HepG2 (cell line): Measurements from ENCODE around the gene SLBP. TPM values are rescaled to one million over a fixed set of nuclear protein-coding genes. Genes with fewer than 3 reads are reported as not detected.

ENCODE experiments used
- CCDC6 ChIP-seq: sonication (generic); formaldehyde crosslinking; IDR thresholded peaks from 2 replicates; pipeline ENCODE4 v1.8.1; 2022; ENCODE audit warnings: mild to moderate bottlenecking, missing genetic modification reagents, moderate library complexity
- DNMT1 ChIP-seq: sonication (generic); formaldehyde crosslinking; IDR thresholded peaks from 2 replicates; pipeline ENCODE4 v1.5.1; 2020; ENCODE audit warnings: mild to moderate bottlenecking, missing genetic modification reagents
- HOXA3 ChIP-seq: sonication (generic); formaldehyde crosslinking; IDR thresholded peaks from 2 replicates; pipeline ENCODE4 v1.5.0; 2020; ENCODE audit warnings: missing genetic modification reagents
- KAT2B ChIP-seq: fragments of 150-350 bp; IDR thresholded peaks from 2 replicates; pipeline ENCODE4 v1.6.1; 2014; ENCODE audit warnings: low read depth, low read length, borderline replicate concordance
- MAF1 ChIP-seq: sonication (generic); formaldehyde crosslinking; IDR thresholded peaks from 2 replicates; pipeline ENCODE4 v1.5.0; 2020; ENCODE audit warnings: missing genetic modification reagents, borderline replicate concordance
- NRL ChIP-seq: sonication (generic); formaldehyde crosslinking; IDR thresholded peaks from 2 replicates; pipeline ENCODE4 v1.5.0; 2020; ENCODE audit warnings: missing genetic modification reagents, mild to moderate bottlenecking, moderate library complexity, borderline replicate concordance
- POGZ ChIP-seq: sonication (generic); formaldehyde crosslinking; IDR thresholded peaks from 2 replicates; pipeline ENCODE4 v1.4.0; 2020; ENCODE audit warnings: mild to moderate bottlenecking, missing genetic modification reagents
- RARA ChIP-seq: IDR thresholded peaks from 2 replicates; pipeline ENCODE4 v1.6.1; 2016; ENCODE audit warnings: missing genetic modification reagents, missing compliant biosample characterization
- SAFB2 ChIP-seq: sonication (generic); formaldehyde crosslinking; IDR thresholded peaks from 2 replicates; pipeline ENCODE4 v1.5.1; 2020; ENCODE audit warnings: missing genetic modification reagents, low read depth, mild to moderate bottlenecking, borderline replicate concordance
- SMARCC2 ChIP-seq: fragments of 450-650 bp; IDR thresholded peaks from 2 replicates; pipeline ENCODE4 v1.6.1; 2017; ENCODE audit warnings: antibody characterized with exemption, mild to moderate bottlenecking
- XBP1 ChIP-seq: sonication (generic); formaldehyde crosslinking; IDR thresholded peaks from 2 replicates; pipeline ENCODE4 v1.5.0; 2020; ENCODE audit warnings: missing genetic modification reagents
- ZMYM3 ChIP-seq: sonication (generic); formaldehyde crosslinking; IDR thresholded peaks from 2 replicates; pipeline ENCODE4 v1.5.1; 2020; ENCODE audit warnings: mild to moderate bottlenecking, missing genetic modification reagents
- ZNF333 ChIP-seq: sonication (generic); formaldehyde crosslinking; IDR thresholded peaks from 2 replicates; pipeline ENCODE4 v1.4.0; 2020; ENCODE audit warnings: mild to moderate bottlenecking, missing genetic modification reagents, borderline replicate concordance
- ZNF766 ChIP-seq: sonication (generic); formaldehyde crosslinking; IDR thresholded peaks from 2 replicates; pipeline ENCODE4 v1.5.0; 2020; ENCODE audit warnings: missing genetic modification reagents, borderline replicate concordance
- ZNF841 ChIP-seq: sonication (generic); formaldehyde crosslinking; IDR thresholded peaks from 2 replicates; pipeline ENCODE4 v1.8.1; 2023; ENCODE audit warnings: missing genetic modification reagents, borderline replicate concordance
- polyA plus RNA-seq, 8 experiments: library from polyadenylated mRNA; depleted of rRNA in 3 of 8; stranded (reverse) in 7 of 8; unstranded in 1 of 8; fragments of >200 nt; fragmentation: Illumina TruSeq in 4 of 8; extraction: Trizol in 4 of 8; gene quantifications; 2 replicates each; pipeline versions ENCODE4 v1.2.1 to v1.2.3, GENCODE V29; 2011 to 2016; ENCODE audit warnings: low read depth in 4 of 8, missing spikeins in 1 of 8, mixed read lengths in 1 of 8; ENCODE audit not compliant: insufficient read depth in 1 of 8
- total RNA-seq, 5 experiments: library from RNA; depleted of rRNA; stranded (reverse); fragments of >200 nt; fragmentation: Illumina TruSeq; extraction: Trizol; gene quantifications; 2 replicates each; pipeline ENCODE4 v1.2.3, GENCODE V29; 2016; ENCODE audit warnings: low read depth in 1 of 5
- TF ChIP-seq, protein P1 (sequence below): IDR thresholded peaks from 2 replicates; pipeline ENCODE4 v1.6.1; 2016; ENCODE audit warnings: mild to moderate bottlenecking, missing biosample characterization, missing genetic modification reagents
- TF ChIP-seq, protein P2 (sequence below): sonication (generic); formaldehyde crosslinking; IDR thresholded peaks from 2 replicates; pipeline ENCODE4 v1.5.0; 2020; ENCODE audit warnings: mild to moderate bottlenecking, missing genetic modification reagents, moderate library complexity
- TF ChIP-seq, protein P3 (sequence below): sonication (generic); formaldehyde crosslinking; conservative IDR thresholded peaks from 2 replicates; pipeline ENCODE4 v1.8.0; 2022; ENCODE audit warnings: low read depth, missing genetic modification reagents
- TF ChIP-seq, protein P4 (sequence below): sonication (generic); formaldehyde crosslinking; conservative IDR thresholded peaks from 2 replicates; pipeline ENCODE4 v1.8.0; 2022; ENCODE audit warnings: mild to moderate bottlenecking, moderate library complexity, missing genetic modification reagents
- TF ChIP-seq, protein P5 (sequence below): IDR thresholded peaks from 2 replicates; pipeline ENCODE4 v1.6.1; 2016; ENCODE audit warnings: control low read depth
- TF ChIP-seq, protein P6 (sequence below): sonication (generic); formaldehyde crosslinking; IDR thresholded peaks from 2 replicates; pipeline ENCODE4 v1.4.0; 2020; ENCODE audit warnings: mild to moderate bottlenecking, missing genetic modification reagents

Gene SLBP
- total and polyA plus RNA-seq, 2 of the 13 experiments (the other 11 are each of a cell fraction or from before 2014, with no cell fraction given): 43.9 to 104 TPM

DNA sequence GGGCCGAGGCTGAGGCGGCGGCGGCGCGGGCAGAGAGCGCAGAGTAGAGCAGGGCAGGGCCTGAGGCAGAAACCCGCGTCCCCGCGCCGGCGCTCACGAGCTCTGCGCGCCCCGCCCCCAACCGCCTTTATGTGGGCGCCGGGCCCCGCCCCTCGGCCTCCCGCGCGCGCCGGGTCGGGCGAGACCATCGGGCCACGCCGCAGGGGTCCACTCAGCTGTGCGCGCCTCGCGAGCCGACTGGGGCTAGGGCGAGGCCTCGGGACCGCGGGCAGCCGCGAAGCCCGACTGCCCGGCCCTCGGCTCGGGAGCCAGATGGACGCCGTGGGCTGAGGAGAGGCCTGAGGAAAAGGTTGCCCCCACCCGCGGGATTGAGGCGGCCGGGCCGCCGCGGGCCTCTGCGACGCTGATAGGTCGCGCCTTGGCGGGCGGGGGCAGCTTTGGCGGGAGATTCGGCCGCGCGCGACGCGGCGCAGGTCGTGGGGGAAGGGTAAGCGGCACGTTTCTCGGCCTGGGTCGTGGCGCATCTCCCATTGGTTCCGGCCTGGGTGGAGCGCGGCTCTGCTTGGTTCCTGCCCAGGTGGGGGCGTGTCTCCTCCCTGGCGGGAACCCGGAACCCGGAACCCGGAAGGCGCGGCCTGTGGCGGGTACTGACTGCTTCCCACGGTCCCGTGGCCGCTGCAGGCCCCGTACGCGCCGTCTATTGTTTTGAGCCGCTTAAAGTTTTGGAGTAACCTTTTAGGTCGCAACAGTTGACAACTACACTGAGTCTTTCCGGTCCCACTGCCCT, at the start of gene SLBP (continued):
- TF ChIP-seq POGZ (CRISPR knock-in tag): 0 out of 2 replicates have a peak, but pooled peaks have one; percentile 20
- TF ChIP-seq ZNF841 (CRISPR knock-in tag): peak; percentile 90
- TF ChIP-seq, protein P1, sequence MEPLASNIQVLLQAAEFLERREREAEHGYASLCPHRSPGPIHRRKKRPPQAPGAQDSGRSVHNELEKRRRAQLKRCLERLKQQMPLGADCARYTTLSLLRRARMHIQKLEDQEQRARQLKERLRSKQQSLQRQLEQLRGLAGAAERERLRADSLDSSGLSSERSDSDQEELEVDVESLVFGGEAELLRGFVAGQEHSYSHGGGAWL: peak; percentile 99
- TF ChIP-seq, protein P2, sequence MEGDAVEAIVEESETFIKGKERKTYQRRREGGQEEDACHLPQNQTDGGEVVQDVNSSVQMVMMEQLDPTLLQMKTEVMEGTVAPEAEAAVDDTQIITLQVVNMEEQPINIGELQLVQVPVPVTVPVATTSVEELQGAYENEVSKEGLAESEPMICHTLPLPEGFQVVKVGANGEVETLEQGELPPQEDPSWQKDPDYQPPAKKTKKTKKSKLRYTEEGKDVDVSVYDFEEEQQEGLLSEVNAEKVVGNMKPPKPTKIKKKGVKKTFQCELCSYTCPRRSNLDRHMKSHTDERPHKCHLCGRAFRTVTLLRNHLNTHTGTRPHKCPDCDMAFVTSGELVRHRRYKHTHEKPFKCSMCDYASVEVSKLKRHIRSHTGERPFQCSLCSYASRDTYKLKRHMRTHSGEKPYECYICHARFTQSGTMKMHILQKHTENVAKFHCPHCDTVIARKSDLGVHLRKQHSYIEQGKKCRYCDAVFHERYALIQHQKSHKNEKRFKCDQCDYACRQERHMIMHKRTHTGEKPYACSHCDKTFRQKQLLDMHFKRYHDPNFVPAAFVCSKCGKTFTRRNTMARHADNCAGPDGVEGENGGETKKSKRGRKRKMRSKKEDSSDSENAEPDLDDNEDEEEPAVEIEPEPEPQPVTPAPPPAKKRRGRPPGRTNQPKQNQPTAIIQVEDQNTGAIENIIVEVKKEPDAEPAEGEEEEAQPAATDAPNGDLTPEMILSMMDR (CRISPR knock-in tag): no peak; the same call in 1 of the 2 replicates
- TF ChIP-seq, protein P3, sequence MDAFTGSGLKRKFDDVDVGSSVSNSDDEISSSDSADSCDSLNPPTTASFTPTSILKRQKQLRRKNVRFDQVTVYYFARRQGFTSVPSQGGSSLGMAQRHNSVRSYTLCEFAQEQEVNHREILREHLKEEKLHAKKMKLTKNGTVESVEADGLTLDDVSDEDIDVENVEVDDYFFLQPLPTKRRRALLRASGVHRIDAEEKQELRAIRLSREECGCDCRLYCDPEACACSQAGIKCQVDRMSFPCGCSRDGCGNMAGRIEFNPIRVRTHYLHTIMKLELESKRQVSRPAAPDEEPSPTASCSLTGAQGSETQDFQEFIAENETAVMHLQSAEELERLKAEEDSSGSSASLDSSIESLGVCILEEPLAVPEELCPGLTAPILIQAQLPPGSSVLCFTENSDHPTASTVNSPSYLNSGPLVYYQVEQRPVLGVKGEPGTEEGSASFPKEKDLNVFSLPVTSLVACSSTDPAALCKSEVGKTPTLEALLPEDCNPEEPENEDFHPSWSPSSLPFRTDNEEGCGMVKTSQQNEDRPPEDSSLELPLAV (CRISPR knock-in tag): peak; percentile 55; the same call in 1 of the 2 replicates
- TF ChIP-seq, protein P4, sequence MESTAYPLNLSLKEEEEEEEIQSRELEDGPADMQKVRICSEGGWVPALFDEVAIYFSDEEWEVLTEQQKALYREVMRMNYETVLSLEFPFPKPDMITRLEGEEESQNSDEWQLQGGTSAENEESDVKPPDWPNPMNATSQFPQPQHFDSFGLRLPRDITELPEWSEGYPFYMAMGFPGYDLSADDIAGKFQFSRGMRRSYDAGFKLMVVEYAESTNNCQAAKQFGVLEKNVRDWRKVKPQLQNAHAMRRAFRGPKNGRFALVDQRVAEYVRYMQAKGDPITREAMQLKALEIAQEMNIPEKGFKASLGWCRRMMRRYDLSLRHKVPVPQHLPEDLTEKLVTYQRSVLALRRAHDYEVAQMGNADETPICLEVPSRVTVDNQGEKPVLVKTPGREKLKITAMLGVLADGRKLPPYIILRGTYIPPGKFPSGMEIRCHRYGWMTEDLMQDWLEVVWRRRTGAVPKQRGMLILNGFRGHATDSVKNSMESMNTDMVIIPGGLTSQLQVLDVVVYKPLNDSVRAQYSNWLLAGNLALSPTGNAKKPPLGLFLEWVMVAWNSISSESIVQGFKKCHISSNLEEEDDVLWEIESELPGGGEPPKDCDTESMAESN (CRISPR knock-in tag): peak; percentile 98
- no peak for TF ChIP-seq ZMYM3 (CRISPR knock-in tag)
- TF ChIP-seq ZNF333 (CRISPR knock-in tag): peak; percentile 75
- peak; percentile 89; the same call in 1 of the 2 replicates for TF ChIP-seq SAFB2 (CRISPR knock-in tag)
- TF ChIP-seq SMARCC2: no peak
- TF ChIP-seq ZNF766: peak; percentile 96
- 0 out of 2 replicates have a peak, but pooled peaks have one; percentile 53 for TF ChIP-seq DNMT1
- peak; percentile 91 for TF ChIP-seq HOXA3
- TF ChIP-seq RARA (CRISPR knock-in tag): peak; percentile 53
- TF ChIP-seq, protein P5, sequence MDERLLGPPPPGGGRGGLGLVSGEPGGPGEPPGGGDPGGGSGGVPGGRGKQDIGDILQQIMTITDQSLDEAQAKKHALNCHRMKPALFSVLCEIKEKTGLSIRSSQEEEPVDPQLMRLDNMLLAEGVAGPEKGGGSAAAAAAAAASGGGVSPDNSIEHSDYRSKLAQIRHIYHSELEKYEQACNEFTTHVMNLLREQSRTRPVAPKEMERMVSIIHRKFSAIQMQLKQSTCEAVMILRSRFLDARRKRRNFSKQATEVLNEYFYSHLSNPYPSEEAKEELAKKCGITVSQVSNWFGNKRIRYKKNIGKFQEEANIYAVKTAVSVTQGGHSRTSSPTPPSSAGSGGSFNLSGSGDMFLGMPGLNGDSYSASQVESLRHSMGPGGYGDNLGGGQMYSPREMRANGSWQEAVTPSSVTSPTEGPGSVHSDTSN: no peak
- TF ChIP-seq, protein P6, sequence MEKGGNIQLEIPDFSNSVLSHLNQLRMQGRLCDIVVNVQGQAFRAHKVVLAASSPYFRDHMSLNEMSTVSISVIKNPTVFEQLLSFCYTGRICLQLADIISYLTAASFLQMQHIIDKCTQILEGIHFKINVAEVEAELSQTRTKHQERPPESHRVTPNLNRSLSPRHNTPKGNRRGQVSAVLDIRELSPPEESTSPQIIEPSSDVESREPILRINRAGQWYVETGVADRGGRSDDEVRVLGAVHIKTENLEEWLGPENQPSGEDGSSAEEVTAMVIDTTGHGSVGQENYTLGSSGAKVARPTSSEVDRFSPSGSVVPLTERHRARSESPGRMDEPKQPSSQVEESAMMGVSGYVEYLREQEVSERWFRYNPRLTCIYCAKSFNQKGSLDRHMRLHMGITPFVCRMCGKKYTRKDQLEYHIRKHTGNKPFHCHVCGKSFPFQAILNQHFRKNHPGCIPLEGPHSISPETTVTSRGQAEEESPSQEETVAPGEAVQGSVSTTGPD (CRISPR knock-in tag): no peak
- TF ChIP-seq KAT2B: no peak
- TF ChIP-seq NRL (CRISPR knock-in tag): peak; percentile 96
- TF ChIP-seq MAF1 (CRISPR knock-in tag): peak; percentile 90
- TF ChIP-seq XBP1: peak; percentile 84; the same call in 1 of the 2 replicates
- peak; percentile 97 for TF ChIP-seq CCDC6 (CRISPR knock-in tag)
